K562 treated with DMSO at 1 percent for 12 hours (cell line): ENCODE data around the gene ASPHD2. TPM values are rescaled to one million over a fixed set of nuclear protein-coding genes. Genes with fewer than 3 reads are reported as not detected.

ENCODE experiments used
- total RNA-seq: library from RNA; unstranded; fragments of 300-600 nt; gene quantifications from 2 replicates; pipeline ENCODE4 v1.2.3, GENCODE V29; 2022; ENCODE audit not compliant: insufficient read depth

Gene ASPHD2, protein sequence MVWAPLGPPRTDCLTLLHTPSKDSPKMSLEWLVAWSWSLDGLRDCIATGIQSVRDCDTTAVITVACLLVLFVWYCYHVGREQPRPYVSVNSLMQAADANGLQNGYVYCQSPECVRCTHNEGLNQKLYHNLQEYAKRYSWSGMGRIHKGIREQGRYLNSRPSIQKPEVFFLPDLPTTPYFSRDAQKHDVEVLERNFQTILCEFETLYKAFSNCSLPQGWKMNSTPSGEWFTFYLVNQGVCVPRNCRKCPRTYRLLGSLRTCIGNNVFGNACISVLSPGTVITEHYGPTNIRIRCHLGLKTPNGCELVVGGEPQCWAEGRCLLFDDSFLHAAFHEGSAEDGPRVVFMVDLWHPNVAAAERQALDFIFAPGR
- 0.84 and 1.9 TPM in 2 replicates for total RNA-seq

DNA sequence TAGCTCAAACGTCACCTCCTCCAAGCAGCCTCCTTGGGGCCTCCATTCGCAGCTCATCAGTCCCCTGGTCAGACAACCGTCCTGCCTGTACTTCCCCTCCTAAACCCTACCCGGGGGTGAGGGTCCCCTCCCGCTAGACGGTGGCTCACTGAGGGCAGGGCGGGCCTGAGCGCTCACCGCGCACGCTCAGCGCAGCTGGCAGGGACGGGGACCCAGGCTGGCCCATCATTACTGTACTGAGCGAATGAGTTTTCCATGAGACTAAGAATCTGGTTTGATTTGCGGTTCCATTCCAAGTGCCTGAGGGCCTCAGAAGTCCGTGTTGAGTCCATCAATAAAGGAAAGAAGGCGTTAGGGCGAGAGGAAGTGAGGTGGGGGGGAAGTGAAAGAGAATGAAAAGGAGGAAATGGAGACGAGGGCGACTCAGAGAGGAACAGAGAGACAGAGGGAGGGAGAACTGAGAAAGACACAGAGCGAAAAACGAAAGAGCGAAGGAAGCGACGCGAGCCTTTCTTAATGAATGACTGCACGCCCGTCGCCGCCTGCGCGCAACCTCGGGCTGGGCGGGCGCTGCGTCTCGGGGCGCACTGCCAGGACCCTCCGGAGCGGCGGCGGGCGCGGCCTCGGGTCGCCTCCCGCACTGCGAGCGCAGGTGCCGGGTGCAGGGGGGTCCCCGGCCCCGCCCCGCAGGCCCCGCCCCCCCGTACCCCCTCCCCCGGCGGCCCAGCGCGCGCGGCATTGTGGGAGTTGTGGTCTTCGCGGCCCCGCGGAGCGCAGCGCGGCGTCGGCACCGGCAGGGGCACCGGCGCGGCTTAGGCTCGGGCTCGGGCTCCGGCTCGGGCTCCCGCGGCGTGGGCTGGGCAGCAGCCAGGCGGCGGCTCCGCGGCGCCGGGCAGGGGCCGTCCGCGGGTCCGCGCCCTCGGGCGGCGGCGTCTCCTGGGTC lies at the start of gene ASPHD2:
ASPHD2 (plus strand) TSS at position 746 of the 943 bp plus-strand sequence. CDS start 4,356 bp downstream, outside the sequence.

DNA sequence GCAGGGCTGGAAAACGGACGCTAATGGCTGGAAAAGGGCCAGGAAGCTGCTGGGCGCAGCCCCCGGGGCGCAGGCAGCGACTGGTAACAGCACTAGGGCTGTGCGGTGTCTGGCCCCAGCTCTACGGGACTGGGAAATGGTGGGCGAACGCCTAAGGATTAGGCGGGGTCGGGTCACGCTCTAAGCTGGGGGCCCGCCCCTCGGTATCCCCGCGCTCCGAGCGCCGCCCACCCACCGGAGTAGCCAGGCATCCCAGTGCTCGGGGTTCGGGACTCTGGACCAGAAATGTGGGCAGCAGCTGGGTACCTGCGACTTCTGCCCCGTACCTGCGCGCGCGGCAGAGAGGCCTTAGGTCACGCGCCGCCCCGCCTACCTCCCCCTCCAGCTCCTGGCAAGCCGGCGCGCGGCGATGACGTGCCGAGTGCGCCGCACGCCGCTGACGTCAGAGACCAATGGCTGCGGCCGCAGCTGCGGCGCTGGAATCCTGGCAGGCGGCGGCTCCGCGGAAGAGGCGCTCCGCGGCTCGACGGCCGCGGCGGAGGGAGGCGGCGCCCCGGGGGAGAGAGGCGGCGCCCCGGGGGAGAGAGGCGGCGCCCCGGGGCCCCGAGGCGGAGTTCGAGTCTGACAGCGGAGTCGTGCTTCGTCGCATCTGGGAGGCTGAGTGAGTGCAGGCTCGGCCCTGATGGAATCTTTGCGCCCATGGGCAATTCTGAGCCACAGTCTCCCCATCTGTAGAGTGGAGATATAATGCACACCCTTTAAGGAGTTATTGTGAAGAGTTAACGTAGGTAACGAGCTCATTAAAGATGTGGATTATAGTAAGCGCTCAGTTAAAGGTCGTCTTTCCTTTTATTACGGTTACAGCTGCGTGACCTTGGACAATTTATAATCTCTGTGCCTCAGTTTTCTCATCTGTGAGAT lies 54.6 kb downstream of the ASPHD2 start, which contains the start of the genes HPS4 and SRRD:
HPS4 (minus strand) TSS at position 345 of the 921 bp plus-strand sequence. CDS start 2,021 bp downstream, outside the sequence.
SRRD (plus strand) TSS at position 439 of the 921 bp plus-strand sequence; CDS start at position 453, 14 bp downstream.

Other genes starting within 250 kb of the ASPHD2 start
- 7.9 and 23.9 TPM in 2 replicates for gene HPS4, start 54.5 kb downstream of the ASPHD2 start, total RNA-seq
- 8.4 and 12.4 TPM in 2 replicates for gene SRRD, start 54.6 kb downstream of the ASPHD2 start, total RNA-seq
- gene TFIP11, start 83.2 kb downstream of the ASPHD2 start, total RNA-seq: 16.3 and 23.8 TPM in 2 replicates
- gene TPST2, start 160.9 kb downstream of the ASPHD2 start, total RNA-seq: 70.3 and 71.0 TPM in 2 replicates
- not detected in 2 replicates for gene CRYBB1, start 188.8 kb downstream of the ASPHD2 start, total RNA-seq
- not detected in 2 replicates for gene CRYBA4, start 192.7 kb downstream of the ASPHD2 start, total RNA-seq
- gene MIAT, start 228.3 kb downstream of the ASPHD2 start, total RNA-seq: 0.27 TPM in 1 of 2 replicates, not detected in the other